NCI-H1417 (cell line): ENCODE measurements around the gene RGS6.

Source experiments
- DNase-seq, 3 experiments: peaks; one replicate each; lab custom pipeline; 2025; lab: John Stamatoyannopoulos, UW

Gene RGS6

GRCh38 chr14:72404998-72405397, 472.8 kb downstream of the RGS6 start:
- peak in 1 of 3 experiments; percentile 15 for DNase-seq

GRCh38 chr14:72408020-72408419, 475.8 kb downstream of the RGS6 start:
- DNase-seq = no peak

GRCh38 chr14:72409047-72409446, 476.8 kb downstream of the RGS6 start:
- no peak for DNase-seq

GRCh38 chr14:72416081-72416849, 484.0 kb downstream of the RGS6 start:
- DNase-seq = no peak

- DNase-seq = peak; percentile 19 to 54 (median 25)
Observed at GRCh38 chr14:72416892-72417291, 484.7 kb downstream of the RGS6 start.

- DNase-seq = no peak
Observed at GRCh38 chr14:72418806-72419205, 486.6 kb downstream of the RGS6 start.

- no peak for DNase-seq
Observed at GRCh38 chr14:72419226-72419775, 487.1 kb downstream of the RGS6 start.

GRCh38 chr14:72420749-72421474, 488.7 kb downstream of the RGS6 start:
- DNase-seq = peak; percentile 56 to 87 (median 80)

- no peak for DNase-seq
Observed at GRCh38 chr14:72423957-72424356, 491.7 kb downstream of the RGS6 start.

GRCh38 chr14:72430457-72430856, 498.2 kb downstream of the RGS6 start:
- no peak for DNase-seq

- no peak for DNase-seq
Observed at GRCh38 chr14:72432748-72433147, 500.5 kb downstream of the RGS6 start.

- DNase-seq = no peak
Observed at GRCh38 chr14:72433511-72433910, 501.3 kb downstream of the RGS6 start.

GRCh38 chr14:72434856-72435255, 502.6 kb downstream of the RGS6 start:
- no peak for DNase-seq

- DNase-seq = no peak
Observed at GRCh38 chr14:72439707-72440106, 507.5 kb downstream of the RGS6 start.

GRCh38 chr14:72443256-72443655, 511.0 kb downstream of the RGS6 start:
- DNase-seq = no peak

GRCh38 chr14:72443991-72444441, 511.8 kb downstream of the RGS6 start:
- DNase-seq = no peak

GRCh38 chr14:72444701-72445100, 512.5 kb downstream of the RGS6 start:
- no peak for DNase-seq

- no peak for DNase-seq
Observed at GRCh38 chr14:72448212-72448611, 516.0 kb downstream of the RGS6 start.

GRCh38 chr14:72450473-72451044, 518.3 kb downstream of the RGS6 start:
- DNase-seq = no peak

GRCh38 chr14:72451054-72451972, 519.1 kb downstream of the RGS6 start:
- peak in 2 of 3 experiments; percentile 66 to 90 for DNase-seq

GRCh38 chr14:72452774-72453173, 520.5 kb downstream of the RGS6 start:
- DNase-seq = no peak
